IPS-15b (cell line): ENCODE measurements around the gene PARD3.
"Not testable (repeated sequence)": the region's sequence is repeated elsewhere in the genome, so short reads cannot be mapped to it uniquely, and the experiment has no call there.

Experiments used
- H3K27me3 ChIP-seq: one replicate; pipeline ENCODE4 v1.6.1; 2013; ENCODE audit warnings: low read length; ENCODE audit not compliant: control insufficient read depth, insufficient read depth
- H3K36me3 ChIP-seq: one replicate; pipeline ENCODE4 v1.6.1; 2013; ENCODE audit warnings: low read length; ENCODE audit not compliant: control insufficient read depth, insufficient read depth
- H3K4me1 ChIP-seq: one replicate; pipeline ENCODE4 v1.6.1; 2013; ENCODE audit warnings: mild to moderate bottlenecking, low read length; ENCODE audit not compliant: control insufficient read depth, insufficient read depth
- H3K4me3 ChIP-seq: one replicate; pipeline ENCODE4 v1.5.1; 2013; ENCODE audit warnings: low read depth, low read length
- H3K9ac ChIP-seq: one replicate; pipeline ENCODE4 v1.6.1; 2013; ENCODE audit warnings: low read depth, mild to moderate bottlenecking, low read length
- H3K9me3 ChIP-seq: one replicate; pipeline ENCODE4 v1.6.1; 2013; ENCODE audit warnings: mild to moderate bottlenecking, low read length; ENCODE audit not compliant: control insufficient read depth, insufficient read depth

PARD3 gene

DNA sequence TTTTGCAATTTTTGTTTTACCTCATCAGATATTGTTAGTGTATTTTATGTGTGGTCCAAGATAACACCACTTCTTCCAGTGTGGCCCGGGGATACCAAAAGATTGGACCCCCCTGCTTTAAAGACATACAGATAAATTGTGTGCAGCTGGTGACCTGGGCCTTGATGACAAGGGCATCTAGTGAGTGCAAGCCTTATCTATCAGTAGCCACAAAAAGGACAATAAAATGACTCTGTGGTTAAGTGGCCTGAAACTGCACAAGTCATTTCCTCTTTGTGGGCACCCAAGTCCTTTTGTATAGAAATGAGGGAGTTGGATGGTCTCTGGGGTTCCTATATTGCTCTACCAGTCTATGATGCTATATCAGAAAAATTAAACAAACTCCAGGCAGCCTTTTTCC lies 98.1 kb downstream of the PARD3 start:
- H3K36me3 ChIP-seq, result no peaks in the 10 kb centered on the region
- no peaks in the 10 kb centered on the region for H3K4me1 ChIP-seq
- no peaks in the 10 kb centered on the region for H3K27me3 ChIP-seq
- no peak overlapping the region for H3K9ac ChIP-seq
- no peaks in the 10 kb centered on the region for H3K9me3 ChIP-seq
- no peak overlapping the region for H3K4me3 ChIP-seq

DNA sequence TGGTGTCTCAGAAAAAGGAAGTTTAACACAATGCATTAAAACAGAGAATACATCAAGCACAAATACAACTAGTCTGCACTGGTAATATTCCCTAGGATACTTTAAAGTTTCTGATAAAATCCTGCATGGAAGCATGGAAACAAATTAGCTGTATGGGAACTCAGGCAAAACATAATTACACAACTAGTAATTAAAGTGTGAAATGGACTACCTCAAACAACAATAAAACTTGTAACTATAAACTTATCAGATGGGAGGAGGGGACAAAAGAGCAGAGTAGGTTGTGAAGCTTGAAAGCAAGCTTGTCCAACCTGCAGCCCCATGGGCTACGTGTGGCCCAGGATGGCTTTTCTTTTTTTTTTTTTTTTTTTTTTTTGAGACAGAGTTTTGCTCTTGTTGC lies 98.9 kb downstream of the PARD3 start:
- H3K36me3 ChIP-seq, result no peaks in the 10 kb centered on the region
- H3K9me3 ChIP-seq, result no peaks in the 10 kb centered on the region
- no peaks in the 10 kb centered on the region for H3K4me1 ChIP-seq
- no peak overlapping the region for H3K4me3 ChIP-seq
- no peak overlapping the region for H3K9ac ChIP-seq
- H3K27me3 ChIP-seq, result no peaks in the 10 kb centered on the region

DNA sequence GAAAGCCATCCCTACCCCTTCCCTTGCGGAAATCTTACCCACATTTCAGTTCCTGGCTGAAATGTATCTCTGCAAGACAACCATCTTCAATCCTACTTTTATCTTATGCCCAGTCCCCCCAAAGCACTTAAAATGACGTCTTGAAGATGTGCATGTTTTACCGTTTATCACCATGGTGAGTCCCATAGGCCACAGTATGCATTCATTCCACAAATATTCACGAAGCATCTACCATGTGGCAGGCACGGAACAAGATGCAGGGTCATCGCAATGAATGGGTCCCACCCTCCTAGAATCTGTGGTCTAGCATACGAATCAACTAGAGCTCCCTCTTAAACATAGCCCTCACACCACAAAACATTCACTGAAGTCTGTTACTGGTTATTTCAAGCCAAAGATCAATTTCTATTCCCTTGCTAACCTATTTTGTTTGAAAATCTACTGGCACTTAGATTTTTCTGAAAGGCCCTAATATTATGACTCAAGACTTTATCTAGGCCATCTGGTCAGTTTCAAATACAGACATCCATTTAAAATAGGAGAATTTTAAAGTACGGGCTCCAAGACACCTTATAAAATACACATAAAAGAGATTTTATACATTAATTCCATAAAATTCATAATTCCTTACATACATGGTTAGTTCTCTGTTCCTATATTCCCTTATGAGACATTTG lies 99.4 kb downstream of the PARD3 start:
- no peaks in the 10 kb centered on the region for H3K4me1 ChIP-seq
- H3K27me3 ChIP-seq, result no peaks in the 10 kb centered on the region
- no peak overlapping the region for H3K4me3 ChIP-seq
- H3K9me3 ChIP-seq, result no peaks in the 10 kb centered on the region
- no peaks in the 10 kb centered on the region for H3K36me3 ChIP-seq
- H3K9ac ChIP-seq, result no peak overlapping the region

DNA sequence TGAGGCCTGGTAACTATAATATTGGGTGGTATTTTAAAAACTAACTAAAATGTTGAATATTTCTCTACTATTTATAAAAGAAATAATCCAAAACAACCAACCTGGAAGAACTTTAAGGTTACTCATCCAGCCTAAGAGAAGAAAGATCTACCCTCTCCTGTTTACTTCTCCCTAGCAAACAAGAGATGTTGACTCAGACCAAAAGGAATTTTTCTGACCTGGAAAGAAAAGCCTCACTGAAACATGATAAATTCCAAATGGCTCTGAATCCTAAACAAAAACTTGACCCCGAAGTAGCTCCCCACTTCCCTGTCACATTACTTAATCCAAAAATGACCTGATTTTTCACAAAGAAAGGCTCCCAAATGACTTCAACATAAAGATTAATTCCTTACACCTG lies 101.2 kb downstream of the PARD3 start:
- Histone ChIP-seq H3K36me3 (no peaks in the 10 kb centered on the region), H3K4me3 (no peak overlapping the region), H3K9ac (no peak overlapping the region), H3K4me1 (no peaks in the 10 kb centered on the region), H3K27me3 (no peaks in the 10 kb centered on the region), H3K9me3 (no peaks in the 10 kb centered on the region)

DNA sequence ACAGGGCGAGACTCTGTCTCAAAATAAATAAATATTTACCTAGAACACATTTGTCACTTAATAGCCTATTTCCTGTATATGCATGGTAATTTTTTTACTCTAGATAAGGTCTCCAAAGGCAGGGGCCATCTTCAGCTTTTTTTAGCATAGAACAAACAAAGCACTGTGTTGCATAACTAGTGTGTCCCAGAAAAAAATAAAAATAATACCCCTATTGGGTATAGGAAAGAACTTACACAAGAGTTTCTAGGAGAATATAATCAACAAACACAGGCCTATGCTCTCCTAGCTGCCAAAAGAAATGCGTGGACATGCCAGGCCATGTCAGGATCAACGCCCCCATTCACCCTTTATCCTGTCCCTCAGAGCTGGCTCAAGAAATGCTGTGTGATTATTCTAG lies 103.6 kb downstream of the PARD3 start:
- Histone ChIP-seq H3K27me3 (no peaks in the 10 kb centered on the region), H3K4me1 (no peaks in the 10 kb centered on the region), H3K36me3 (no peaks in the 10 kb centered on the region), H3K9ac (no peak overlapping the region), H3K9me3 (no peaks in the 10 kb centered on the region), H3K4me3 (no peak overlapping the region)

DNA sequence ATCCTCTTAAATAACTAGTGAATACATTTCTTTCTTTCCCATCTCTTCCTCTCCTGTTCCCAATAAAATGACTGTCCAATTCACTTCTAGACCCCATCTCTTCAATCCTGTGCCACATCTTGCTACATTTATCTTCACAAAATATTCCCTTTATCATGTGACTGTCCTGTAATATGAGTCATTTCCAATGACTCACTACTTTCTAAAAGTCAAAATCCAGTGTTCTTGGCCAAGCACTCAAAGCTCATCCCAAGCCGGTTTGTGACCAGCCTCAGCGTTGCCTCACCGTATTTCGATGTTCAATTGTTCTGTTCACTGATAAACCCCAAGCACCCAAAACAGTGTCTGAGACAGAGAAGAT lies 104.7 kb downstream of the PARD3 start:
- H3K27me3 ChIP-seq, result no peaks in the 10 kb centered on the region
- H3K9ac ChIP-seq, result no peak overlapping the region
- H3K4me1 ChIP-seq, result no peaks in the 10 kb centered on the region
- no peaks in the 10 kb centered on the region for H3K36me3 ChIP-seq
- H3K9me3 ChIP-seq, result no peaks in the 10 kb centered on the region
- no peak overlapping the region for H3K4me3 ChIP-seq

DNA sequence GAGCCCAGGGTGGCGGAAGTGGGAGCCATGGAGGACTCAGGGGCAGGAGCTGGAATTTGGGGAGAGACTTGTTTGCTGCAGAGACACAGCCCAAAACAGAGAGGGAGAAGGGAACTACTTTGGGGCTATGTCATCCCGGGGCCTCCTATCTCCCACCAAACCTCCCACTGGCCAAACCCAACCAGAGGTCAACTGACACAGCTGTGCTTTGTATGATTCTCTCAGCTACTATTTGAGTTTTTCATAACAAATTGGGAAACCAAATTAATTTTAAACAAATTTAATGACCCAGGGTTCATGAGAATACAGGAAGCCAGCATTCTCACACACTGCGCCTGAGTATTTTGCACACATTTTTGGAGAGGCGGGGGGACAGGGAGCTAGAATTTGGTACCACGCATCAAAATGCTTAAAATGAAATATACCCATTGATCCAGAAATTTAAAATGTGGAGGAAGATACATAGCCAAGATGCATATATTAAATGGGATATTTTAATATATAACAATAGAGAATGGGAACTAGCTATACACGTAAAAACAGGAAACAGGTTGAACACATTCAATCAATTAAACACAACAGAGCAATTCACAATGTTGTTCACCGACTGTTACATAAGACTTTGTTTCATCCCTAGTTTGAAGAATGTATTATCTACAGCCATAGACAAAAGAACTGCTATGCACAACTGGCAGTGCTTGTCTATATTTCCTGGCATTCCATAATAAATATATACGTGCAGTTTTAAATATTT lies 105.3 kb downstream of the PARD3 start:
- Histone ChIP-seq H3K4me1 (no peaks in the 10 kb centered on the region), H3K27me3 (no peaks in the 10 kb centered on the region), H3K9ac (no peak overlapping the region), H3K4me3 (no peak overlapping the region), H3K9me3 (no peaks in the 10 kb centered on the region), H3K36me3 (no peaks in the 10 kb centered on the region)

DNA sequence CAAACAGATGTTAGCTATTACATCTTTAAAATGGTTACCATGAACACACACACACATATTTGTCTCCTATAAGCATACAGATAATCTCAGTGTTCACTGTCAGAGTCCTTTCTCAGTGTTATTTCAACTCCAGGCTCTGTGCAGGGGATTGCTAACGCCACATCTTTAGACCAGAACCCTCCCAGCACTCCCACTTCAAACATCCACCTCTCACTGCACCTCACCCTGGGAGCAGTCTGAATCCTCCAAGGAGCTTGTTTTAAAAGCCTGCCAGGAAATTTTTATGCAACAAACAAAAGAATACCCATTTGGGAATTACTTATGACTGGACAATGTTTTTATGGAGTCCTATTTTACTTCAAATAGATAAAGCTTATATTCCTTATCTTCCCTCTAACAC lies 107.4 kb downstream of the PARD3 start:
- Histone ChIP-seq H3K36me3 (no peaks in the 10 kb centered on the region), H3K9me3 (no peaks in the 10 kb centered on the region), H3K4me3 (no peak overlapping the region), H3K27me3 (no peaks in the 10 kb centered on the region), H3K9ac (no peak overlapping the region), H3K4me1 (peaks cover 2% of the 10 kb centered on the region)

DNA sequence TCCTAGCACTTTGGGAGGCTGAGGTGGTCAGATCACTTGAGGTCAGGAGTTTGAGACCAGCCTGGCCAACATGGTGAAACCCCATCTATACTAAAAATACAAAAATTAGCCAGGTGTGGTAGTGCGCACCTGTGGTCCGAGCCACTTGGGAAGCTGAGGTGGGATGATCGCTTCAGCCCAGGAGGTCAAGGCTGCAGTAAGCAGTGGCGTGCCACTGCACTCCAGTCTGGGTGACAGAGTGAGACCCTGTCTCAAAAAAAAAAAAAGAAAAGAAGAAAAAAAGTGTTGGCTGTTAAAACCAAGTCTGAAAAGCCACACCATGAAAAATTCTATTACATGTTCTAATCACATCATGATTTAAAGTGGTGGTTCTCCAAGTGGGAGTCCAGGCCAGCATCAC lies 108.1 kb downstream of the PARD3 start:
- not testable (repeated sequence) for H3K9ac ChIP-seq, H3K27me3 ChIP-seq, H3K9me3 ChIP-seq, H3K36me3 ChIP-seq, H3K4me1 ChIP-seq, H3K4me3 ChIP-seq

DNA sequence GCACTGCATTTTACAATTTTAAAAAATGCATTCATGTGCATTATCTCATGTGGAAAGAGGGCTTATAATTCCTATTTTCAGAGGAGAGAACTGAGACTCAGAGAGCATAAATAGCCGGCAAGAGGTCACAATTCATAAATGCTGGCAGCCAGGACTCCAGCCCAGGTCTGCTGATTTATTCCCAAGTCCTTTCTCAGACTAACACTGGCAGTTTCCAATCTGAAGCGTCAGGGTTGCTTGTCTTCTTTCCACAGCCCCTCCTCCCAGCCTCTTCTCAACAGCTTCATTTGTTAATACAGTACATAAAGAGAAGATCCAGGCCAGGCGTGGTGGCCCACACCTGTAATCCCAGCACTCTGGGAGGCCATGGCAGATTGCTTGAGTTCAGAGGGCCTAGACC lies 108.9 kb downstream of the PARD3 start:
- Histone ChIP-seq H3K9me3 (no peaks in the 10 kb centered on the region), H3K4me3 (no peak overlapping the region), H3K27me3 (no peaks in the 10 kb centered on the region), H3K36me3 (no peaks in the 10 kb centered on the region), H3K4me1 (peaks cover 7% of the 10 kb centered on the region), H3K9ac (no peak overlapping the region)

DNA sequence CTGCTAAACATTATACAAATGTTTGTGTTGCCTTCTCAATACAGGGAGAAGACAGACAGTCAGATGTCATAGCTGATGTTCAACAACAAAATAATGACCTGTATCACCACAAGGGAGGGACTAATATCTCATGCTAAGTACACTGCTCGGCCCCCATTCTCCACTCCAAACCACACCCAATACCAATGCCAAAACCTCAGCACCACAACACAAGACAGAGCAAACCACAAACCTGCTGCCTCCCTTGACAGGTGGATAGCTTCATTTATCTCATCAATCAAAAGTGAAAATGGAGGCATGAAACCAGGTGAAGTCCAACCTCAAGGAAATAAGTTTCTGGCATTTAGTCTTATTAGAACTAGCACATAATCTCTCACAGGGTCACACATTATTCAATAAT lies 109.5 kb downstream of the PARD3 start:
- no peaks in the 10 kb centered on the region for H3K27me3 ChIP-seq
- H3K9ac ChIP-seq, result no peak overlapping the region
- H3K36me3 ChIP-seq, result no peaks in the 10 kb centered on the region
- H3K4me3 ChIP-seq, result no peak overlapping the region
- peaks cover 8% of the 10 kb centered on the region for H3K4me1 ChIP-seq
- H3K9me3 ChIP-seq, result no peaks in the 10 kb centered on the region

DNA sequence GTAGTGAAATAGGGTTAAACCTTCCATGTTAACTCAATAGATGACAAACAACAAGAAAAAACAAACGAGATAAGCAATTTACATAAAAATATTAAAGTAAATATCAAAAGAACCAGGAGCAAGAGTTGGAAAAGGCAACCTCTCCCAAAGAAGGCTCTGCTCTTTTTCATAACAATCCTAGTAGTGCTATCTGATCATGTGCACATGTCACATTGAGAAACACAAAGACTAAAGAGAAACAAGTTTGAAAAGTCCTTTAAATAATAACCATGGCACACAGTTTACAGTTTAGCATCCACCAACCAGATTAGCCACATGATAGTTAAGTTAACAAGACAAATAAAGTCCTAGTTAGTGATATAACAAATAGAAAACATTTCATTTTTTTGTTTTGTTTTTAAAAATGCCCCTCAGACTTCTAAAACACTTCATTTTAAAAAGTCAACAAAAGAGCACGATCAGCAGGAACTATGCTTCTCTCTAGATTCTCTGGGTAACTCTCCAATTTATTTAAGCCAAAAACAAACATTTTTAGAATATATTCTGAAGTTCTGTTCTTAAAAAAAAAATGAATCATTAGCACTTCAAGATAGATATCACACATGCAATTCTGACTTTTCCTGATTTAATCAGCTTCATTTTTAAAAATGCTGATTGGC lies 110.4 kb downstream of the PARD3 start:
- peaks cover 8% of the 10 kb centered on the region for H3K4me1 ChIP-seq

More for the DNA sequence above, 110.4 kb downstream of the PARD3 start:
- Histone ChIP-seq H3K9ac (no peak overlapping the region), H3K36me3 (no peaks in the 10 kb centered on the region), H3K27me3 (no peaks in the 10 kb centered on the region), H3K9me3 (no peaks in the 10 kb centered on the region), H3K4me3 (no peak overlapping the region)
